GM13977 (cell line): ENCODE data around the gene DCT.

ENCODE experiments used
- DNase-seq: peaks from one replicate; pipeline ENCODE4 v3.0.0; 2012; ENCODE audit warnings: low spot score
- CTCF ChIP-seq: IDR thresholded peaks from 2 replicates; pipeline ENCODE4 v1.5.1; 2012; ENCODE audit warnings: mild to moderate bottlenecking, control low read depth; ENCODE audit not compliant: insufficient read depth; ENCODE audit errors: extremely low read depth, missing control alignments
- in situ Hi-C: fragments of 300-500 bp; cut with MboI; formaldehyde crosslinking; loops from one replicate; pipeline ENCODE4 v1.12.0; 2022; ENCODE audit warnings: low sequenced_read_pairs, low pct_unique_long_range_greater_than_20kb, mixed read lengths, inconsistent platforms; ENCODE audit not compliant: unreplicated experiment

Gene DCT

DNA sequence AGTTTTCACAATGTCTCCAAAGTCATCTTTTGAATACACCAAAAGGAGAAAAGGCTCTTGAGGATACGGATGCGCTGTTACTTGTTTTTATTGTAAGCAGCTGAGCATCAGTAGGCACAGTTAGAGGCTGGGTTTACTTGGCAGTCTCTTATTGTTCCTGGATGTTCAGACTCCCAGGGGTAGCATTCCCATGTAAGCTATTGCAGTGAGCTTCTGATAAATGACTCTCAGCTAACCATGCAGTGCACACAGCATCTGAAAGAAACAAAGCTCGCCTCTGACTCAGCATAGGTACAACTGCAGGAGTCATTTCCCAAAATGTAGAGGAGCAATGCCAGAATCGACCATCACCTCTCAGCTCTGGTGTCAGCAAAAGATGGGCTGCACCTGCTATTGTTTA is 84.8 kb downstream of the DCT start:
- TF ChIP-seq CTCF, result no peak
- in situ Hi-C loops, result no loop called here
- DNase-seq, result no peak

DNA sequence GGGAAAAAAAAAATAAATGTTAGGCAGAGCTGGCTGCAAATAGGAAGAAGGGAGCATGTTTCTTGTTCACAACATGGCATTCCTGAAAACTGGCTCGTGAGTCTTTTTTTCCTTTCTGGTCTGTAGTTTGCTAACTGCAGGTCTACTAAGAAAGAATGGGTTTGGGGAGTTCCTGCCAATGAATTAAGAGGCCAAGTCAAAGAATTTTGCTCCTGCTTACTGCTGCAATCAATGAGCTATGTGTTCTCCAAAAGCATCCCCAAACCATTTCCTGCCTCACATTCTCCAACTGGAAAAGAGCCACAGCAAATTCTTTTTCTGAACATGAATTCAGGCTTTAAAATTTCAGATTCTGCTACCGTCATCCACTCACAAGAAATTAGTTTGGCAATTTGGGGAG is 88.6 kb downstream of the DCT start:
- in situ Hi-C loops, result no loop called here
- DNase-seq, result no peak
- no peak for TF ChIP-seq CTCF

- in situ Hi-C loops, result no loop called here
- no peak for TF ChIP-seq CTCF
- no peak for DNase-seq
These were observed 89.7 kb downstream of the DCT start for GRCh38 chr13:94389604-94390351.

DNA sequence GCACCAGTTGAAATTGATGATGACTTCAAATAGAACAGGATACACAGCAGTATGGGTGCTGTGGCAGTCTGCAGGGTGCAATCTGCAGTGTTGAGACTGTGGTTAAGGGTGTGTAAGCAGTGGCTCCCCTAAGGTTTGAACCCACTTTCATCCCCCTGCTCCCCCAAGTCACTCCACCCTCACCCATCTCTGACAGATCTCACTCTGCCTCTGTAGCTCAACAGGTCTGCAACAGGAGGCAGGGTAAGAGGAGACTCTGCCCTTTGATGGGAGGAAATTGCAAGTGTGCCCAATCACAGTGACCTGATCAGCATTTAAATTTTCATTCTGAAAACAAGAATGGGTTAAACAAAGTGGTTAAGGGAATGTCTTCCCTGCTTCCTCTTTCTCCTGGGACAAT is 92.4 kb downstream of the DCT start:
- no peak for TF ChIP-seq CTCF
- in situ Hi-C loops, result no loop called here
- no peak for DNase-seq
